WI38 (cell line): ENCODE measurements around the gene EID1.

Experiments
- H3K4me3 ChIP-seq: 2 replicates; pipeline ENCODE4 v1.5.1; 2011; ENCODE audit warnings: low read depth, mild to moderate bottlenecking, control low read depth, low read length
- TF ChIP-seq, protein P1 (sequence below): IDR thresholded peaks from 2 replicates; pipeline ENCODE4 v1.5.1; 2012; ENCODE audit warnings: low read depth, mild to moderate bottlenecking, control low read depth, low read length

The EID1 gene

DNA sequence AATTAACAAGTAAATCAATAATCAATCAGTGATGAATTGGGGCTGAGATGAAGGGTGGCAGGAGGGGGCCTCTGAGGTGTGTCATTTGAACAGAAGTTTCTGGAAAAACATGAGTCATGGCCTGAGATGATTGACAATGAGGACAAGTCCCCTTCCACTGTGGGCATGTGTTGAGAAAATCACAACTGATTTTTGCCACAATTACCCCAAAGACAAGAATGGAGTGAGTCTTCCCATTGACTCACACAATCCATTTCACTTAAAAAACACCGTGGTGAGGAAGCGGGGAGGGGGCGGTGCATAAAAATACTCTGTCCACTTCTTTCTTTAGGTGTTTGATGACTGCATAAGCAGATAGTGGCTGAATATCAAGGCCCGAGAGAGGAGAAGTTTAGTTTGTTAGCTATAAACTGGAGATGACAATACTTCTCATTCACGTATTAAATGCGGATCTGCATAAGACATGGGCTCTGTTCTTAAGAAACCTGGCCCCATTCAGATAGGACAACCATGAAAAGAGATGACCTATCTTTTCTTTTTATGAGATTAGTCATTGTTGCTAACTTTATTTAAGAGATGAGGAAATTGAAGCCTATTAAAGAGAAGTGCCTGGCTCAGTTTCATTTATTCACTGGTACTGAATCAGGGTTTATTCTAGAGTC, 51.1 kb downstream of the EID1 start:
- TF ChIP-seq, protein P1, sequence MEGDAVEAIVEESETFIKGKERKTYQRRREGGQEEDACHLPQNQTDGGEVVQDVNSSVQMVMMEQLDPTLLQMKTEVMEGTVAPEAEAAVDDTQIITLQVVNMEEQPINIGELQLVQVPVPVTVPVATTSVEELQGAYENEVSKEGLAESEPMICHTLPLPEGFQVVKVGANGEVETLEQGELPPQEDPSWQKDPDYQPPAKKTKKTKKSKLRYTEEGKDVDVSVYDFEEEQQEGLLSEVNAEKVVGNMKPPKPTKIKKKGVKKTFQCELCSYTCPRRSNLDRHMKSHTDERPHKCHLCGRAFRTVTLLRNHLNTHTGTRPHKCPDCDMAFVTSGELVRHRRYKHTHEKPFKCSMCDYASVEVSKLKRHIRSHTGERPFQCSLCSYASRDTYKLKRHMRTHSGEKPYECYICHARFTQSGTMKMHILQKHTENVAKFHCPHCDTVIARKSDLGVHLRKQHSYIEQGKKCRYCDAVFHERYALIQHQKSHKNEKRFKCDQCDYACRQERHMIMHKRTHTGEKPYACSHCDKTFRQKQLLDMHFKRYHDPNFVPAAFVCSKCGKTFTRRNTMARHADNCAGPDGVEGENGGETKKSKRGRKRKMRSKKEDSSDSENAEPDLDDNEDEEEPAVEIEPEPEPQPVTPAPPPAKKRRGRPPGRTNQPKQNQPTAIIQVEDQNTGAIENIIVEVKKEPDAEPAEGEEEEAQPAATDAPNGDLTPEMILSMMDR = no peak
- H3K4me3 ChIP-seq = no peak overlapping the region

DNA sequence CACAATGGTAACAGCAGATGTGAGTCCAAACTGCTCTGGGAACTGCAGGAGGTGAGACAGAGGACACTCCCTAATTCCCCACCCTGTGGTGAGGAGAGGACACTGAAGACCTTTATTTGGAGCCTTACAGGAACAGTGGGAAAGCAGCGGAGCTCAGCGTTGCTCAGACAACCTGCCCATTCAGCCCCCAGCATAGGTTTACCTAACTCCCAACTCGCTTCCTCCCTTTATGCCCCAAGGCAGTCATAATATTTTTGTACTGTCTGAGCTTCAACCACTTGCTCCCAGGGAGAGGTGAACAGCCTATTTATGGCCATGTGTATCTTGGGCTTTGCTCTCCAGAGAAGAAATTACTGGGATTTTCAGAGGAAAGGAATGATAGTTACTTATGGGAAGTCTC, 51.7 kb downstream of the EID1 start:
- H3K4me3 ChIP-seq = no peak overlapping the region
- TF ChIP-seq, protein P1 = no peak
